HepG2 (cell line): Measurements from ENCODE around the gene ASB8. TPM values are rescaled to one million over a fixed set of nuclear protein-coding genes. Genes with fewer than 3 reads are reported as not detected.
A peak's percentile ranks its signal among the peaks of the same experiment; 100 is the strongest.

ENCODE experiments used
- AGO1 ChIP-seq: fragments of 200-400 bp; formaldehyde crosslinking; IDR thresholded peaks from 2 replicates; pipeline ENCODE4 v1.6.1; 2017; ENCODE audit warnings: mild to moderate bottlenecking, low read depth, low read length, moderate library complexity; ENCODE audit not compliant: poor library complexity, severe bottlenecking
- BCL6 ChIP-seq: IDR thresholded peaks from 2 replicates; pipeline ENCODE4 v1.6.1; 2016; ENCODE audit warnings: missing genetic modification reagents, missing compliant biosample characterization
- BRD4 ChIP-seq: sonication (generic); formaldehyde crosslinking; IDR thresholded peaks from 2 replicates; pipeline ENCODE4 v1.4.0; 2020; ENCODE audit warnings: missing genetic modification reagents
- GZF1 ChIP-seq: sonication (generic); formaldehyde crosslinking; IDR thresholded peaks from 2 replicates; pipeline ENCODE4 v1.5.1; 2020; ENCODE audit warnings: mild to moderate bottlenecking, missing genetic modification reagents
- MYNN ChIP-seq: sonication (generic); formaldehyde crosslinking; IDR thresholded peaks from 2 replicates; pipeline ENCODE4 v1.4.0; 2020; ENCODE audit warnings: mild to moderate bottlenecking, low read depth, missing genetic modification reagents
- NCOA2 ChIP-seq: sonication (generic); formaldehyde crosslinking; IDR thresholded peaks from 2 replicates; pipeline ENCODE4 v1.8.0; 2022; ENCODE audit warnings: inconsistent platforms
- PLRG1 ChIP-seq: fragments of 450-650 bp; conservative IDR thresholded peaks from 2 replicates; pipeline ENCODE4 v1.6.1; 2016
- RARA ChIP-seq: IDR thresholded peaks from 2 replicates; pipeline ENCODE4 v1.6.1; 2016; ENCODE audit warnings: missing genetic modification reagents, missing compliant biosample characterization
- SMAD1 ChIP-seq: sonication (generic); formaldehyde crosslinking; IDR thresholded peaks from 2 replicates; pipeline ENCODE4 v1.4.0; 2020; ENCODE audit warnings: missing genetic modification reagents, low read depth, mild to moderate bottlenecking, borderline replicate concordance
- ZNF431 ChIP-seq: sonication (generic); formaldehyde crosslinking; IDR thresholded peaks from 2 replicates; pipeline ENCODE4 v1.9.0; 2022; ENCODE audit warnings: missing genetic modification reagents, low read depth, mild to moderate bottlenecking, borderline replicate concordance
- ZNF44 ChIP-seq: sonication (generic); formaldehyde crosslinking; IDR thresholded peaks from 2 replicates; pipeline ENCODE4 v1.5.1; 2020; ENCODE audit warnings: mild to moderate bottlenecking, missing genetic modification reagents
- ZNF549 ChIP-seq: sonication (generic); formaldehyde crosslinking; IDR thresholded peaks from 2 replicates; pipeline ENCODE4 v1.5.0; 2020; ENCODE audit warnings: missing genetic modification reagents
- ZNF644 ChIP-seq: IDR thresholded peaks from 2 replicates; pipeline ENCODE4 v1.6.1; 2016; ENCODE audit warnings: low read depth
- polyA plus RNA-seq, 8 experiments: library from polyadenylated mRNA; depleted of rRNA in 3 of 8; stranded (reverse) in 7 of 8; unstranded in 1 of 8; fragments of >200 nt; fragmentation: Illumina TruSeq in 4 of 8; extraction: Trizol in 4 of 8; gene quantifications; 2 replicates each; pipeline versions ENCODE4 v1.2.1 to v1.2.3, GENCODE V29; 2011 to 2016; ENCODE audit warnings: low read depth in 4 of 8, missing spikeins in 1 of 8, mixed read lengths in 1 of 8; ENCODE audit not compliant: insufficient read depth in 1 of 8
- total RNA-seq, 5 experiments: library from RNA; depleted of rRNA; stranded (reverse); fragments of >200 nt; fragmentation: Illumina TruSeq; extraction: Trizol; gene quantifications; 2 replicates each; pipeline ENCODE4 v1.2.3, GENCODE V29; 2016; ENCODE audit warnings: low read depth in 1 of 5
- TF ChIP-seq, protein P1 (sequence below): sonication (generic); formaldehyde crosslinking; conservative IDR thresholded peaks from 2 replicates; pipeline ENCODE4 v1.4.0; 2020; ENCODE audit warnings: mild to moderate bottlenecking, missing genetic modification reagents, moderate library complexity
- TF ChIP-seq, protein P2 (sequence below): sonication (generic); formaldehyde crosslinking; IDR thresholded peaks from 2 replicates; pipeline ENCODE4 v1.5.0; 2020; ENCODE audit warnings: mild to moderate bottlenecking, missing genetic modification reagents
- TF ChIP-seq, protein P3 (sequence below): sonication (generic); formaldehyde crosslinking; IDR thresholded peaks from 2 replicates; pipeline ENCODE4; 2020; ENCODE audit warnings: missing genetic modification reagents, mild to moderate bottlenecking, borderline replicate concordance
- TF ChIP-seq, protein P4 (sequence below): sonication (generic); formaldehyde crosslinking; IDR thresholded peaks from 2 replicates; pipeline ENCODE4 v1.5.0; 2020; ENCODE audit warnings: missing genetic modification reagents, mild to moderate bottlenecking, borderline replicate concordance
- TF ChIP-seq, protein P5 (sequence below): sonication (generic); formaldehyde crosslinking; IDR thresholded peaks from 2 replicates; pipeline ENCODE4 v1.5.0; 2020; ENCODE audit warnings: missing genetic modification reagents, mild to moderate bottlenecking, borderline replicate concordance

ASB8 gene
- total and polyA plus RNA-seq, 2 of the 13 experiments (the other 11 are each of a cell fraction or from before 2014, with no cell fraction given) = 14.0 to 15.5 TPM

DNA sequence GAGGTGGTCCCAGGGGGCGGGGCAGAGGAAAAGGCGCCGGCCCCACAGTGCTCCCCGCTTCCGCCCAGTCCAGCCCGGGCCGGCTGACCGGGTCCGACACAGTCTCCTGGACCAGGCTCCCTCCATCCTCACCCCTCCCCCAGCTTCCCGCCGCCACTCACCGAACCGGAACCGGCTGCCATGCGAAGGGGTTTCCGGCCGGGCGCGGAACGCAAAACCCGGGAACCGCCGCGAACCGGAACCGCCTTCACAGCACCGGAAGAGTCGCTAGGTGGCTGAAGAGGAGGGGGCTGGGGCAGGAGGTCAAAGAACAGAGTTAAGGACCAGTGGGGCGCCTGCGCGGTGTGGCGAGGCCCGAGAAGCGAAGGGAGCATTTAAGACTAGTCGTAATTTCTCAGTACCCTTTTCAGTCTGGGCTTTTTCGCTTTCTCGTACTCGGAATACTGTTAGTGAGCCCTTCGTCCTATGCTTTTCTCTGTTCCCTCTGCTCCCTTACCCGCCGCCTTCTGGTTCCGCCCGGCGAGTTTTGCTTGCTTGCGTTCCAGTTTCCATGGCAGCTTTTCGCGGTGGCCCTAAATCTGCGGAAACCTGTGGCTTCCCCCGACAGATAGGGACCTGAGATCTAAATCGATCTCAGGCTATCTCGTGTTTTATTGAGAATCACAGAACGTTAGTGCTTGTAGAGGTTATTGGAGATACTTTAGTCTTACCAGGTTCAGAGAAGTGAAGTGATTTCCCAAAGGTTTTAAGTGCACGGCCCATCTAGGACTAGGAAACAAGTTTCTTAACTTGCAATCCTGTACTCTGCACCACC lies 51.2 kb downstream of the ASB8 start, which contains the start of gene SENP1 (continued):
- TF ChIP-seq, protein P1, sequence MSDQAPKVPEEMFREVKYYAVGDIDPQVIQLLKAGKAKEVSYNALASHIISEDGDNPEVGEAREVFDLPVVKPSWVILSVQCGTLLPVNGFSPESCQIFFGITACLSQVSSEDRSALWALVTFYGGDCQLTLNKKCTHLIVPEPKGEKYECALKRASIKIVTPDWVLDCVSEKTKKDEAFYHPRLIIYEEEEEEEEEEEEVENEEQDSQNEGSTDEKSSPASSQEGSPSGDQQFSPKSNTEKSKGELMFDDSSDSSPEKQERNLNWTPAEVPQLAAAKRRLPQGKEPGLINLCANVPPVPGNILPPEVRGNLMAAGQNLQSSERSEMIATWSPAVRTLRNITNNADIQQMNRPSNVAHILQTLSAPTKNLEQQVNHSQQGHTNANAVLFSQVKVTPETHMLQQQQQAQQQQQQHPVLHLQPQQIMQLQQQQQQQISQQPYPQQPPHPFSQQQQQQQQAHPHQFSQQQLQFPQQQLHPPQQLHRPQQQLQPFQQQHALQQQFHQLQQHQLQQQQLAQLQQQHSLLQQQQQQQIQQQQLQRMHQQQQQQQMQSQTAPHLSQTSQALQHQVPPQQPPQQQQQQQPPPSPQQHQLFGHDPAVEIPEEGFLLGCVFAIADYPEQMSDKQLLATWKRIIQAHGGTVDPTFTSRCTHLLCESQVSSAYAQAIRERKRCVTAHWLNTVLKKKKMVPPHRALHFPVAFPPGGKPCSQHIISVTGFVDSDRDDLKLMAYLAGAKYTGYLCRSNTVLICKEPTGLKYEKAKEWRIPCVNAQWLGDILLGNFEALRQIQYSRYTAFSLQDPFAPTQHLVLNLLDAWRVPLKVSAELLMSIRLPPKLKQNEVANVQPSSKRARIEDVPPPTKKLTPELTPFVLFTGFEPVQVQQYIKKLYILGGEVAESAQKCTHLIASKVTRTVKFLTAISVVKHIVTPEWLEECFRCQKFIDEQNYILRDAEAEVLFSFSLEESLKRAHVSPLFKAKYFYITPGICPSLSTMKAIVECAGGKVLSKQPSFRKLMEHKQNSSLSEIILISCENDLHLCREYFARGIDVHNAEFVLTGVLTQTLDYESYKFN (CRISPR knock-in tag) = peak; percentile 65
- peak; percentile 26; the same call in 1 of the 2 replicates for TF ChIP-seq NCOA2 (CRISPR knock-in tag)
- TF ChIP-seq ZNF549 (CRISPR knock-in tag) = no peak
- TF ChIP-seq RARA (CRISPR knock-in tag) = peak; percentile 13; the same call in 1 of the 2 replicates
- 0 out of 2 replicates have a peak, but pooled peaks have one; percentile 7 for TF ChIP-seq MYNN (CRISPR knock-in tag)
- peak; percentile 86 for TF ChIP-seq BRD4 (CRISPR knock-in tag)
- TF ChIP-seq, protein P2, sequence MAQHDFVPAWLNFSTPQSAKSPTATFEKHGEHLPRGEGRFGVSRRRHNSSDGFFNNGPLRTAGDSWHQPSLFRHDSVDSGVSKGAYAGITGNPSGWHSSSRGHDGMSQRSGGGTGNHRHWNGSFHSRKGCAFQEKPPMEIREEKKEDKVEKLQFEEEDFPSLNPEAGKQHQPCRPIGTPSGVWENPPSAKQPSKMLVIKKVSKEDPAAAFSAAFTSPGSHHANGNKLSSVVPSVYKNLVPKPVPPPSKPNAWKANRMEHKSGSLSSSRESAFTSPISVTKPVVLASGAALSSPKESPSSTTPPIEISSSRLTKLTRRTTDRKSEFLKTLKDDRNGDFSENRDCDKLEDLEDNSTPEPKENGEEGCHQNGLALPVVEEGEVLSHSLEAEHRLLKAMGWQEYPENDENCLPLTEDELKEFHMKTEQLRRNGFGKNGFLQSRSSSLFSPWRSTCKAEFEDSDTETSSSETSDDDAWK = no peak
- 0 out of 2 replicates have a peak, but pooled peaks have one; percentile 74 for TF ChIP-seq SMAD1
- TF ChIP-seq, protein P3, sequence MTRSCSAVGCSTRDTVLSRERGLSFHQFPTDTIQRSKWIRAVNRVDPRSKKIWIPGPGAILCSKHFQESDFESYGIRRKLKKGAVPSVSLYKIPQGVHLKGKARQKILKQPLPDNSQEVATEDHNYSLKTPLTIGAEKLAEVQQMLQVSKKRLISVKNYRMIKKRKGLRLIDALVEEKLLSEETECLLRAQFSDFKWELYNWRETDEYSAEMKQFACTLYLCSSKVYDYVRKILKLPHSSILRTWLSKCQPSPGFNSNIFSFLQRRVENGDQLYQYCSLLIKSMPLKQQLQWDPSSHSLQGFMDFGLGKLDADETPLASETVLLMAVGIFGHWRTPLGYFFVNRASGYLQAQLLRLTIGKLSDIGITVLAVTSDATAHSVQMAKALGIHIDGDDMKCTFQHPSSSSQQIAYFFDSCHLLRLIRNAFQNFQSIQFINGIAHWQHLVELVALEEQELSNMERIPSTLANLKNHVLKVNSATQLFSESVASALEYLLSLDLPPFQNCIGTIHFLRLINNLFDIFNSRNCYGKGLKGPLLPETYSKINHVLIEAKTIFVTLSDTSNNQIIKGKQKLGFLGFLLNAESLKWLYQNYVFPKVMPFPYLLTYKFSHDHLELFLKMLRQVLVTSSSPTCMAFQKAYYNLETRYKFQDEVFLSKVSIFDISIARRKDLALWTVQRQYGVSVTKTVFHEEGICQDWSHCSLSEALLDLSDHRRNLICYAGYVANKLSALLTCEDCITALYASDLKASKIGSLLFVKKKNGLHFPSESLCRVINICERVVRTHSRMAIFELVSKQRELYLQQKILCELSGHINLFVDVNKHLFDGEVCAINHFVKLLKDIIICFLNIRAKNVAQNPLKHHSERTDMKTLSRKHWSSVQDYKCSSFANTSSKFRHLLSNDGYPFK (CRISPR knock-in tag) = peak; percentile 92; the same call in 1 of the 2 replicates
- TF ChIP-seq ZNF644 (CRISPR knock-in tag) = no peak
- no peak; the same call in 1 of the 2 replicates for TF ChIP-seq ZNF431 (CRISPR knock-in tag)
- no peak for TF ChIP-seq PLRG1
- TF ChIP-seq, protein P4, sequence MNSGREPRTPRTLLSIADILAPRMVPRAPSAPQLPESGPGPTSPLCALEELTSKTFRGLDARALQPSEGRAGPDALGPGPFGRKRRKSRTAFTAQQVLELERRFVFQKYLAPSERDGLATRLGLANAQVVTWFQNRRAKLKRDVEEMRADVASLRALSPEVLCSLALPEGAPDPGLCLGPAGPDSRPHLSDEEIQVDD = peak; percentile 58; the same call in 1 of the 2 replicates
- TF ChIP-seq, protein P5, sequence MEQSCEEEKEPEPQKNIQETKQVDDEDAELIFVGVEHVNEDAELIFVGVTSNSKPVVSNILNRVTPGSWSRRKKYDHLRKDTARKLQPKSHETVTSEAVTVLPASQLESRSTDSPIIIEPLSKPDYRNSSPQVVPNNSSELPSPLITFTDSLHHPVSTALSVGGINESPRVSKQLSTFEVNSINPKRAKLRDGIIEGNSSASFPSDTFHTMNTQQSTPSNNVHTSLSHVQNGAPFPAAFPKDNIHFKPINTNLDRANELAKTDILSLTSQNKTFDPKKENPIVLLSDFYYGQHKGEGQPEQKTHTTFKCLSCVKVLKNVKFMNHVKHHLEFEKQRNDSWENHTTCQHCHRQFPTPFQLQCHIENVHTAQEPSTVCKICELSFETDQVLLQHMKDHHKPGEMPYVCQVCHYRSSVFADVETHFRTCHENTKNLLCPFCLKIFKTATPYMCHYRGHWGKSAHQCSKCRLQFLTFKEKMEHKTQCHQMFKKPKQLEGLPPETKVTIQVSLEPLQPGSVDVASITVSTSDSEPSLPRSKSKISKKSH (CRISPR knock-in tag) = peak; percentile 93; the same call in 1 of the 2 replicates
- TF ChIP-seq ZNF44 = peak; percentile 23; the same call in 1 of the 2 replicates
- peak; percentile 65 for TF ChIP-seq AGO1
- TF ChIP-seq BCL6 (CRISPR knock-in tag) = 0 out of 2 replicates have a peak, but pooled peaks have one; percentile 25
- TF ChIP-seq GZF1 (CRISPR knock-in tag) = peak; percentile 65; the same call in 1 of the 2 replicates
